Adrenal gland (tissue), 5 donors: ENCODE measurements around the gene GATA2.

Experiments
- CTCF ChIP-seq, 6 experiments: fragments of 450-650 bp in 4 of 6; fragments of 200-600 bp in 2 of 6; sonication (generic) in 1 of 6; IDR thresholded peaks; 1 replicate in 5 of 6; 2 replicates in 1 of 6; pipeline versions ENCODE4 v1.5.1 to v1.8.0; 2016 to 2021; ENCODE audit warnings: antibody characterized with exemption in 6 of 6, mild to moderate bottlenecking in 2 of 6, moderate library complexity in 1 of 6
- POLR2A ChIP-seq, 2 donors: fragments of 450-650 bp; IDR thresholded peaks; one replicate each; pipeline ENCODE4 v1.6.1; 2017; ENCODE audit warnings: antibody characterized with exemption in 2 of 2, mild to moderate bottlenecking in 2 of 2, moderate library complexity in 1 of 2
- donor health status: DM: no; HTN: no; CAD: no.

GRCh38 chr3:128486205-128486628 lies 6.8 kb downstream of the GATA2 start:
- TF ChIP-seq POLR2A (IDR thresholded peaks at IDR 0.05) (no peak), CTCF (IDR thresholded peaks at IDR 0.05) (no peak)
